Activated naive CD4-positive, alpha-beta T cell treated with anti-CD3 and anti-CD28 coated beads, Interleukin-2, amount 10 ng/mL, durations not matched to agents 7 days and 5 days (primary cell): ENCODE measurements around the gene GPC2.
"Not testable (repeated sequence)": the region's sequence is repeated elsewhere in the genome, so short reads cannot be mapped to it uniquely, and the experiment has no call there.

Experiments
- CTCF ChIA-PET: fragments of 350-600 bp; sonication (Branson Sonifier 250); formaldehyde crosslinking; loops from one replicate; lab custom pipeline; 2021; ENCODE audit warnings: antibody characterized with exemption; lab: Charles Lee
- DNase-seq: peaks from one replicate; pipeline ENCODE4 v3.0.0-alpha.2; 2020
- H3K27ac Mint-ChIP-seq: one replicate; pipeline ENCODE4 v1.8.0; 2021; ENCODE audit warnings: mild to moderate bottlenecking, moderate library complexity, mixed read lengths
- H3K27me3 Mint-ChIP-seq: one replicate; pipeline ENCODE4 v1.8.0; 2021; ENCODE audit warnings: mild to moderate bottlenecking, mixed read lengths
- H3K36me3 Mint-ChIP-seq: one replicate; pipeline ENCODE4 v1.8.0; 2021; ENCODE audit warnings: mixed read lengths
- H3K4me1 Mint-ChIP-seq: one replicate; pipeline ENCODE4 v1.8.0; 2021; ENCODE audit warnings: mixed read lengths
- H3K4me3 Mint-ChIP-seq: one replicate; pipeline ENCODE4 v1.8.0; 2021; ENCODE audit warnings: mild to moderate bottlenecking, moderate library complexity, mixed read lengths
- H3K9me3 Mint-ChIP-seq: one replicate; pipeline ENCODE4 v1.8.0; 2021; ENCODE audit warnings: mixed read lengths

The GPC2 gene

DNA sequence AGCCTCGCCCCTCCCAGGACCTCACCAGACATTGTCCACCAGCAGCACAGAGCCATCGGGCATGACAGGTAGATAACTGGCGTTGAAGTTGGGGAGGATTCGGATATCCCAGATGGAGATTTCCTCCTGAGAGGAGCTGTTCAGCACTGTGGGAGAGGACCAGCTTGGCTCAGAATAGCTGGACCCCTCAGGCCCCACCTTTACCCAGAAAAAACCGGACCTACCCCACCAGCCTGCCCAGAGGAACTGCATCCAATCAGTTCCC is 20.2 kb downstream of the GPC2 start:
- Mint-ChIP-seq H3K4me3 (peak overlapping the region; percentile 89), H3K27ac (peak overlapping the region; percentile 82), H3K36me3 (peaks cover 48% of the 10 kb centered on the region), H3K27me3 (no peaks in the 10 kb centered on the region), H3K4me1 (peaks cover 68% of the 10 kb centered on the region), H3K9me3 (no peaks in the 10 kb centered on the region)
- no peak for DNase-seq
- CTCF ChIA-PET = interaction anchor here (2.5 kb wide), 1 partner anchor 24 kb away, joined by 7 read pairs; no protein-coding TSS in a partner anchor

DNA sequence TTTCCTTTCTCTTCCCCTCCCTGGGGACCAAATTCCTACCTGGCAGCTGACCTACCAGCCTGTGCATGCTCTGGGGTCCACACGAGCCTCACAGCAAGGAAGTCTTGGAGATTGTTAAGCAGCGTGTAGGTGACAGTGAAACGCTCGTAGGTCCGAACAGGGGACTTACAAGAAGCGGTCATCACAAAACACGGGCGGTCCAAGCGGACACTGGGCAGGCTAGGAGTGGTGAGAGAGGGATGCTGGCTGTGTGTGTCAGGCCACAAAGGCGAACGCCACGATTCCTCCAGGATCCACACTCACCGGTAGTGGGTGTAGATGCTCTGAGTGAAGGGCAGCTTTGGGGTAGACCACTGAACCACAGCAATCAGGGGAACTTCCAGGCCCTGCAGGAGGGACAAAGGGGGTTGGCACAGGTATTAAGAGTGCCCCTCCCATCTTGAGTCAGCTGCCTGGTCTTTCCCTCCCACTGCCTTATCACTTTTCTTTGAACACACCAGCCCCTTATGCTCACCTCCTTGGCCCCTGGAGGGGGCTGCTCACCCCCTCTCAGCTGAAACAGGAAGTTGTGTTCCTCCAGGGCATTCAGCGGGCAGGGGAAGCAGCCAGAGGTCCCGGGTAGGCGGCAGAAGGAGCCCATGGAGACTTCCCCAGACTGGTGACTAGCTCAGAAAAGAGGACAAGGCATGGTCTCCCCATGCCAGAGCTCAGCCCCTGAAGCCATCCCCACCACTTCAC is 20.7 kb downstream of the GPC2 start:
- Mint-ChIP-seq H3K36me3 (peaks cover 53% of the 10 kb centered on the region), H3K4me1 (peaks cover 68% of the 10 kb centered on the region), H3K27ac (peak overlapping the region; percentile 82), H3K4me3 (peak overlapping the region; percentile 89), H3K9me3 (no peaks in the 10 kb centered on the region), H3K27me3 (no peaks in the 10 kb centered on the region)
- CTCF ChIA-PET = interaction anchor here (2.5 kb wide), 1 partner anchor 24 kb away, joined by 7 read pairs; no protein-coding TSS in a partner anchor
- DNase-seq = peak; percentile 34

DNA sequence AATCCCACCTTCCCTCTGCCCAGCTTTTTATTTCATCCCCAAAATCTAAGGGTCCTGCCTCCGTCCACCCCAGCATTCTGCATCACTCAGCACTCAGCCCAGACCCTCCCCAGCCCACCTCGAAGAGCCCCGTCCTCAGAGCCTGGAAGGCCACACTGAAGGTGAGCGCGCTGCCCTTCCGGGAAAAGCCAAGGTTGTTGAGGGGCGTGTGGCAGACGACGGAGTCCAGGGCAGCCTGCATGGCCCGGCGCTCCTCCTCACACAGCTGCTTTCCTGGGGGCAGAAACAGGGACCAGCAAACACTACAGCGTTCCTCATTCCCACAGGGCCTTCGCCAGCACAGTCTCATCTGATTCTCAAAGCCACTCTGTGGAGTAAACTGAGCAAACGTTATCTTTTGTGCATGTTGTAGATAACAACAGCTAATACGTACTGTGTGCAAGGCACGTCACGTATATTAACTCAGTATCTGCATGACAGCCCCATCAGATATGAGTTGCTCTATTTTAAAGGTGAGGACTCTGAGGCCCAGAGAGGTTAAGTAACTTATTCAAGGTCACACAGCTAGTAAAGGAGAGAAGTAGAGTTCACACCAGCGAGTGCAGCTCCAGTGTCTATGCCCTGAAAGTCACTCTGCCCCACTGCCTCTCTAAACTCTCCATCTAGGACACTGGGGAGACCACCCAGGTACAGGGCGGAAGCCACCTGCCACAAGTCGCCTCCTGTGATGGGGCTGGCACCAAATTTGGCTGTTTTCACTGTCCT is 21.4 kb downstream of the GPC2 start:
- CTCF ChIA-PET = interaction anchor here (2.5 kb wide), 1 partner anchor 23 kb away, joined by 7 read pairs; no protein-coding TSS in a partner anchor
- DNase-seq = no peak
- no peaks in the 10 kb centered on the region for H3K27me3 Mint-ChIP-seq
- no peaks in the 10 kb centered on the region for H3K9me3 Mint-ChIP-seq
- peak overlapping the region; percentile 82 for H3K27ac Mint-ChIP-seq
- no peak overlapping the region for H3K4me3 Mint-ChIP-seq
- peaks cover 73% of the 10 kb centered on the region for H3K4me1 Mint-ChIP-seq
- peaks cover 55% of the 10 kb centered on the region for H3K36me3 Mint-ChIP-seq

DNA sequence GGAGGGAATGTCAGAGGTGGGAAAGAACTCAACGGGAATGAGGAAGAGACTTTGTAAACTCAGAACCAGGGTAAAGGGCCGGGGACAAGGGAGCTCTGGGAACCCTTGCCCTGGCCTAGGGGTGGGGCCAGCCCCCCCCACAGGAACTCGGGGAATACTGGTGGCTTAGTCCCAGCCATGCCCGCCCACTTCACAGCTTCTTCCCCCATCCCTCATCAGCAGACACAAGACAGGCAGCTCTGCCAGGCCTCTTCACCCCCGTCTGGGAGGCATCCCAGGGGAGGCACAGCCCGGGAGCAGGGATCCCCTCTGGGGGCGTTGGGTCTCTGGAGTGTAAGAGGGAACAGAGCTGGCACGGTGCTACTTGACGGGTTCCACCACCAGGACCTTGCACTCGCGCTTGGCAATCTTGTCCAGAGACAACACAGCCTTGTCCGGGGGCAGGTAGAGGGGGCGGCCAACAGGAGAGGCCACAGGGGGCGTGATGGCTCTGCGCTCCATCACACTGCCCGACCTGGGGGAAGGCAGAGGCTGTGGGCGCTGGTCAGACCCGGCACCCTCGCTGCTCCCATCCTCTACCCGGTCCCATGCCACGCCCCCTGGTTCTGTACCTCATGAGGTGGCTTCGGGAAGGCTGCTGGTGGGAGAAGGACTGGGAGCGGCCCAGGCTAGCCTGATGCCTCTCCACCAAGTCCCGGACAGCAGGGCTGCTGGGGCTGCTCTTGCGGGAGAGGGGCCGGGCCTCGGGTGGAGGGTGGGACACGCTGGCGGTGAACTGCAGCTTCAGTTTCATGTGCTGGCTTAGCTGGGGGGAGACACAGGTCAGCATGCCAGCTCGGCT is 22.3 kb downstream of the GPC2 start:
- Mint-ChIP-seq H3K27me3 (no peaks in the 10 kb centered on the region), H3K4me1 (peaks cover 80% of the 10 kb centered on the region), H3K27ac (no peak overlapping the region), H3K9me3 (no peaks in the 10 kb centered on the region), H3K36me3 (peaks cover 57% of the 10 kb centered on the region), H3K4me3 (no peak overlapping the region)
- no peak for DNase-seq
- CTCF ChIA-PET = no interaction called here

GRCh38 chr7:100153708-100154535 is 23.3 kb downstream of the GPC2 start:
- H3K4me3 Mint-ChIP-seq = no peak overlapping the region
- no peaks in the 10 kb centered on the region for H3K27me3 Mint-ChIP-seq
- CTCF ChIA-PET = no interaction called here
- H3K36me3 Mint-ChIP-seq = peaks cover 55% of the 10 kb centered on the region
- DNase-seq = no peak
- peaks cover 71% of the 10 kb centered on the region for H3K4me1 Mint-ChIP-seq
- H3K9me3 Mint-ChIP-seq = no peaks in the 10 kb centered on the region
- peak overlapping the region; percentile 64 for H3K27ac Mint-ChIP-seq

DNA sequence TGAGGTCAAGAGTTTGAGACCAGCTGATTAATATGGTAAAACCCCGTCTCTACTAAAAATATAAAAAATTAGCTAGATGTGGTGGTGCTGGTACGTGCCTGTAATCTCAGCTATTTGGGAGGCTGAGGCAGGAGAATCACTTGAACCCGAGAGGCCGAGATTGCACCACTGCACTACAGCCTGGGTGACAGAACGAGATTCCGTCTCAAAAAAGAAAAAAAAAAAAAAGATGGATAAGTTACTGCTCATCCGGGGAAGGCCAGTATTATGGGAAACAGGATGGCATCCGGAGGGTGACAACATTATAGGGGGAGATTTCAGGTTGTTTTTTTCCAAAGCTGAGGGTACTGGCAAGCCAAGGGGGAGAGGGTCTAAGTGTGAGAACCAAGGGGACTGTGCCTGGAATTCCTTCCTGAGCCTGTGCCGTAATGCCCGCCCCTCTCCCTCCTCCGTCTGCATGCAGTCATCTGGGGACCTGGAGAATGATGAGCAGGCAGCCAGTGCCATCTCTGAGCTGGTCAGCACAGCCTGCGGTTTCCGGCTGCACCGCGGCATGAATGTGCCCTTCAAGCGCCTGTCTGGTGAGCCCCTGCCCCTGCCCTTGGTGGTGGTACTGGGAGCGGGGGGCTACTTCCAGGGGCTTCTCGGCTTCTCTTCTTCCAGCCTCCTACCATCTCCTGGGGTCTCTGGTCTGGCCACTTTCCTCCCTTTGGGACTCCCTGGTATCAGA is 24.1 kb downstream of the GPC2 start:
- no peak for DNase-seq
- Mint-ChIP-seq H3K9me3 (no peaks in the 10 kb centered on the region), H3K36me3 (peaks cover 58% of the 10 kb centered on the region), H3K4me3 (no peak overlapping the region), H3K4me1 (peaks cover 74% of the 10 kb centered on the region), H3K27me3 (no peaks in the 10 kb centered on the region), H3K27ac (no peak overlapping the region)
- CTCF ChIA-PET = no interaction called here

DNA sequence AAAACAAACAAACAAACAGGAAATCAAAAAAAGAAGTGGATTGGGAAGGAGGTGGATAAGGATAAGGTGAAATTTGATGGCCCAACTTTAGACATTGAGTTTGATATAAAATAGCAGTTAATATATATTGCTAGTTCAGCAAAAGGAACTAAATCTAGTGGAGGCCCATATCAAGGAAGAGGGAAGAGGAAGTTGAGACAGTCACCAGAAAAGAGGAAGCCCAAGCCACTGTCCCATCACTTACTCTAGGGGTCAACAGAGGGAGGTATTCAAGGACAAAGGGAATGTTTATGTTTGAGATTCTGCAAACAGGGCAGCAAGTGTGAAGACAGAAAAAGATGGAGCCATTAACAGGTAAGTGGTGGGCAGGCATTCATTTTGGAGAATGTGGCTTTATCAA is 24.8 kb downstream of the GPC2 start:
- Mint-ChIP-seq H3K4me1 (peaks cover 74% of the 10 kb centered on the region), H3K4me3 (no peak overlapping the region), H3K36me3 (peaks cover 54% of the 10 kb centered on the region), H3K27ac (peak overlapping the region; percentile 55), H3K9me3 (no peaks in the 10 kb centered on the region), H3K27me3 (no peaks in the 10 kb centered on the region)
- DNase-seq = no peak
- CTCF ChIA-PET = interaction anchor here (0.9 kb wide), 1 partner anchor 58 kb away, joined by 3 read pairs; no protein-coding TSS in a partner anchor

GRCh38 chr7:100148559-100149328 is 28.4 kb downstream of the GPC2 start, which contains the start of gene LAMTOR4:
Gene LAMTOR4 (plus strand): TSS chr7:100148918. CDS start chr7:100148973, 55 bp downstream.
- peaks cover 48% of the 10 kb centered on the region for H3K4me1 Mint-ChIP-seq
- no peaks in the 10 kb centered on the region for H3K9me3 Mint-ChIP-seq
- peak within 1 kb of the TSS; percentile 96 for H3K4me3 Mint-ChIP-seq
- H3K27ac Mint-ChIP-seq = peak within 1 kb of the TSS; percentile 90
- peaks cover 33% of the 10 kb centered on the region for H3K36me3 Mint-ChIP-seq
- H3K27me3 Mint-ChIP-seq = no peaks in the 10 kb centered on the region
- DNase-seq = peak; percentile 99
- CTCF ChIA-PET = interaction anchor here (1.0 to 2.7 kb wide), 3 partner anchors 11 to 69 kb away, joined by 3 to 13 read pairs (median 9); partner anchors contain the start of gene GAL3ST4

DNA sequence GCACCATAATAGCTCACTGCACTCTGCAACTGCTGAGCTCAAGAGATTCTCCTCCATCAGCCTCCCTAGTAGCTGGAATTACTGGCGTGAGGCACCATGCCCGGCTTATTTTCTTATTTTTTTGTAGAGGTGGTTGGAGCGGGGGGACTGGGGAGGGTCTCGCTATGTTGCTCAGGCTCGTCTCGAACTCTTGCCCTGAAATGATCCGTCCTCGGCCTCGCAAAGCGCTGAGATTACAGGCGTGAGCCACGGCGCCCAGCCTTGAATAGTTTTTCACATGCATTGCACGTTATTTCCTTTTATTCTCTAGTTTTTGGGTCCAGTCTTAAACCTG is 29.0 kb downstream of the GPC2 start:
- peaks cover 29% of the 10 kb centered on the region for H3K36me3 Mint-ChIP-seq
- H3K27me3 Mint-ChIP-seq = no peaks in the 10 kb centered on the region
- H3K4me1 Mint-ChIP-seq = peaks cover 42% of the 10 kb centered on the region
- no peak for DNase-seq
- CTCF ChIA-PET = interaction anchor here (0.9 to 2.7 kb wide), 5 partner anchors 10 to 69 kb away, joined by 3 to 13 read pairs (median 9); partner anchors contain the start of gene GAL3ST4
- H3K27ac Mint-ChIP-seq = peak overlapping the region; percentile 90
- peak overlapping the region; percentile 96 for H3K4me3 Mint-ChIP-seq
- H3K9me3 Mint-ChIP-seq = no peaks in the 10 kb centered on the region

- H3K27me3 Mint-ChIP-seq = no peaks in the 10 kb centered on the region
- H3K4me3 Mint-ChIP-seq = no peak overlapping the region
- peak overlapping the region; percentile 90 for H3K27ac Mint-ChIP-seq
- no peak for DNase-seq
- peaks cover 21% of the 10 kb centered on the region for H3K36me3 Mint-ChIP-seq
- CTCF ChIA-PET = interaction anchor here (0.9 to 2.7 kb wide), 3 partner anchors 9 to 17 kb away, joined by 3 to 13 read pairs (median 11); no protein-coding TSS in a partner anchor
- peaks cover 33% of the 10 kb centered on the region for H3K4me1 Mint-ChIP-seq
- H3K9me3 Mint-ChIP-seq = no peaks in the 10 kb centered on the region
These were observed 29.9 kb downstream of the GPC2 start for GRCh38 chr7:100147278-100147677.

DNA sequence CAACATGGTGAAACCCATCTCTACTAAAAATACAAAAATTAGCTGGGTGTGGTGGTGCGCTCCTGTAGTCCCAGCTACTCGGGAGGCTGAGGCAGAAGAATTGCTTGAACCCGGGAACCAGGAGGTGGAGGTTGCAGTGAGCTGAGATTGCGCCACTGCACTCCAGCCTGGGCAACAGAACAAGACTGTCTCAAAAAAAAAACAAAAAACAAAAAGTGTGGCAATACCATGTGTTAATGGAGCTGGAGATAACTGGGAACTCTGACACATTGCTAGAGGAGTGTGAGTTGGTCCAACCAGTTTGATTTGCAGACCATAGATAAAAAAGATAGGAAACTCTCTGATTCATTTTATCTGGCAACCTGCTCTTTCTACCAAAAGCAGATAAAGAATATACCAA is 30.8 kb downstream of the GPC2 start:
- not testable (repeated sequence) for H3K9me3 Mint-ChIP-seq, H3K4me3 Mint-ChIP-seq, DNase-seq, H3K27me3 Mint-ChIP-seq, H3K27ac Mint-ChIP-seq
- H3K36me3 Mint-ChIP-seq = peaks cover 14% of the 10 kb centered on the region
- H3K4me1 Mint-ChIP-seq = peaks cover 28% of the 10 kb centered on the region
- CTCF ChIA-PET = interaction anchor here (2.2 to 2.7 kb wide), 2 partner anchors 8 to 13 kb away, joined by 11 to 13 read pairs; no protein-coding TSS in a partner anchor

GRCh38 chr7:100142461-100142860 is 34.7 kb downstream of the GPC2 start:
- no peaks in the 10 kb centered on the region for H3K9me3 Mint-ChIP-seq
- CTCF ChIA-PET = interaction anchor here (0.6 to 2.0 kb wide), 4 partner anchors 10 to 265 kb away, joined by 3 to 10 read pairs (median 4); no protein-coding TSS in a partner anchor

More at GRCh38 chr7:100142461-100142860, 34.7 kb downstream of the GPC2 start:
- Mint-ChIP-seq H3K4me3 (no peak overlapping the region), H3K4me1 (peaks cover 19% of the 10 kb centered on the region), H3K27ac (no peak overlapping the region), H3K36me3 (no peaks in the 10 kb centered on the region), H3K27me3 (peaks cover 8% of the 10 kb centered on the region)
- DNase-seq = no peak
